Non-pigmented ciliary epithelial cell (primary cell): Measurements from ENCODE around the gene CPPED1.

Experiments used
- DNase-seq: peaks from one replicate; pipeline ENCODE4 v3.0.0-alpha.2; 2010; ENCODE audit warnings: low read depth

Gene CPPED1

DNA sequence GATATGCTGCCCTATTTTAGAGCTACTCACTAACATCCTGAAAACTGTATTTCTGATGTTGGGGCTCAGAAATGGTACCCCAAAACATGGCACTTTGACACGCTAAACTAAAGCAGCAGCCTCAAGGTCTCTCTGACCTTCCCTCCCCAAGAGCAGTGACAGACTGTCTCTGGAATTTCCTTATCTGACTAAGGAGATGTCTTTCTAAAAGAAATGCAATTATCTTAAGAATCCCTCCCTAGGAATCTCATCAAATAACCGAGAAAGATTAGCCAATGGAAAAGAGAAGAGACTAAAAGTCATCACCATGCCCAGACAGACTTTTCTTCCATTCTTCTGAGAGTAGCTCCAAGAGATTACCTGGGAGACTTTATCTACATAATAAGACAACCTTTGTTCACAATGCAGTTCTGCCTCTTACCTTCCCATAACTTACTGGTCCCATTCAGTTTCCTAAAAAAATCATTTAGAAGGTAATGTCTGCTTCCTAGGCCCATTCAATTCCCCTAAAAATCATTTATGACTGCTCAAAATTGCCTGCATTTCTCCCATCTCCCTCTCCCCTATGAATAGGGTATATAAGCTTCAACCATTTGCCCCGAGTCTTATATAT lies 123.9 kb downstream of the CPPED1 start:
- DNase-seq: peak; percentile 15

GRCh38 chr16:12678983-12679382 lies 124.7 kb downstream of the CPPED1 start:
- DNase-seq: no peak

DNA sequence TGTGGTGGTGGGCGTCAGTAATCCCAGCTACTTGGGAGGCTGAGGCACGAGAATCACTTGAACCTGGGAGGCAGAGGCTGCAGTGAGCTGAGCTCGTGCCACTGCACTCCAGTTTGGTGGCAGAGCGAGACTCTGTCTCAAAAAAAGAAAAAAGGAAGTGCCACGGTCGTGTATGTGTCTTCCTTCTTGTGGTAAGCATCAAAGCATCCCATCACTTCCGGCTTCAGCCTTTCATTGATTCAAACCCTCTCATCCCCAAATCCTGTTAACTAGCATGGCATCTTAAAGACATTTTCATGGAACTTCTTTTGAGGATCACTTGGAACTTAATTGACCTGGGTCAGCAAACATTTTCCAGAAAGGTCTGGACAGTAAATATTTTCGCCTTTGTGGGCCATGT lies 126.2 kb downstream of the CPPED1 start:
- DNase-seq: no peak

GRCh38 chr16:12675852-12676251 lies 127.8 kb downstream of the CPPED1 start:
- peak; percentile 81 for DNase-seq

DNA sequence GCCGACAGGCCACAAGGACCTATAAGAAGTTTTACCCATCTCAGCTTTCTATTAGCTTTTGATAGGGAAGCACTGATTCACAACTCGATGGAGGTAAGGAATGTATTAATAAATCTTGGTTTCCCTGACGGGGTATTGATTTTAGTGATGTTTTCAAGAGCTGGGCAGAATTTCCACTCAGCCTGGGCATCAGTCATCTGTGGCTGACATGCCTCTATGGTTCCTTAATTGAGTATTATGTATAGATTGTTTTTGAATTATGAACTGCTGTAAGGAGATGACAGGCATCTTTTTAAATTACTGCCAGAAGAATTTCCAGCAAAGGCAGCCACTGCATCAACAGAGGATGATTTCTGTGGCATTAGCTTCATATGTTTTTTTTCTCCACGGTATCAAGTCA lies 128.6 kb downstream of the CPPED1 start:
- no peak for DNase-seq

GRCh38 chr16:12674524-12674923 lies 129.2 kb downstream of the CPPED1 start:
- no peak for DNase-seq

GRCh38 chr16:12674071-12674470 lies 129.6 kb downstream of the CPPED1 start:
- peak; percentile 44 for DNase-seq

- DNase-seq: no peak
Measured at GRCh38 chr16:12673466-12673865, 130.2 kb downstream of the CPPED1 start.

DNA sequence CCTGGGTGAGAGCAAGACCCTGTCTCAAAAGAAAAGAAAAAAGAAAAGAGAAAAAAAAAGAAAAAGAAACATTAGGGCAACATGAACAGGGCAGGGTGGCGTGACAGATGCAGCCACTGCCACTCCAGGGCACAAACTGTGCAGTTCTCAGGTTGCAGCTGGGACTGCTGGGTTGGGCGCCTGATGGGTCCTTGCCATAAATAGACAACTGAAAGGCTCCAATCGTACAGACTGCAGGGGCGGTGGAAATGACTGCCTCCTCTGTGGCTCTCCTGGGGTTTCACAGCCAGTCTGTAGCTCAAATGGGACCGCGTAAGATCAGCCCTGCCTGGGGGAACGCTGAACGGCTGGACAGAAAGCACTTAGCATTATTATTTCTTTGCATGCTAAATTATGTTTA lies 130.7 kb downstream of the CPPED1 start:
- DNase-seq: no peak

- no peak for DNase-seq
Measured at GRCh38 chr16:12669908-12670307, 133.8 kb downstream of the CPPED1 start.

GRCh38 chr16:12667909-12668308 lies 135.8 kb downstream of the CPPED1 start:
- no peak for DNase-seq

DNA sequence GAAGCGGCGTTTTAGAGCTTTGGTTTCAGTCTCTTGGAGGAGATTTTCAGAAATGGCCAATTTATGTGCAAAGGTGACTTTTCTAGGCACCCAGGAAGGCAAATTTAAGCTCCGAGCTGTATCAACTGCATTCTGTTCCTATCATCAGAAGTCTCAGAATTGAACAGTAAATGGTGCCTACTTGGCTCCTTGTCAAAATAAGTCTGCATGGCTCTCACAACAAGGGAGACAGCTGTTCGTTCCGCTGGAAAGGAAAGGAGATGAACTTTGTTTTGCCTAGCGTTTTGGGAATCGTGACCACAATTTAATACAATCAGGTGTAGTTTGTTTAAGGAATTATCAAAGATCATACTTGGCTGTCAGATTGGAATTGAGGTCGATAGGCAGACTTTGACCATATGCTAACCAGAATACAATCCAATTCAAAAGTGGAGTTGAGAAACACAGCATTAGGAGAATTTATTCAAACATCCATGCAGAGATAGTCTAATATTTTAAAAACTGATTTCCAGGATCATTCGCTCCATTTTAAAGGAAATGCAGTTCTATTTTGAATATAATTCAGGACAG lies 139.4 kb downstream of the CPPED1 start:
- no peak for DNase-seq

DNA sequence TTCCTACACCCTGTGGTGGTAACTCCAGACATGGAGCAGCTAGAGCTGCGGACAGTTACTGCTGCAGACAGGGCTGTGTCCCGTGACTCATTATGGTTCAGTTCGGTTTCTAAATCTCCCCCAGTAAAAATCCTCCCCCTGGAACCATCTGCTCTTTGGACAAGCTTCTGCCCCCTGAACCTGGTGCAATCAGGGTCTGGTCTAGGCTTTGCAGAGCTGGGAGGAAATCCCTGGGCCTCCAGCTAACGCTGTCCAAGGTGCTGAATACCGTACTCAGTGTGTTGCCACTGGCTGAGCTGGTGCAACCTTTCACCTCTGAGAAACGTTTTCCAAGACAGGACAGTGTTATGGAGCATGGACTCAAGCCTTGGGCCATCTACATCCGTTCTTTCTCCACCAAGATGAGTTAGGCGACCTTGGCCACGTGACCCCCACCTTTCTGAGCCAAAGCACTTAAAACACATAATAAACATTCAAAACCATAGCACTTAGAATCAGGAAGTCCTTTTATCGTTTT lies 142.0 kb downstream of the CPPED1 start:
- no peak for DNase-seq

GRCh38 chr16:12659871-12660270 lies 143.8 kb downstream of the CPPED1 start:
- no peak for DNase-seq

DNA sequence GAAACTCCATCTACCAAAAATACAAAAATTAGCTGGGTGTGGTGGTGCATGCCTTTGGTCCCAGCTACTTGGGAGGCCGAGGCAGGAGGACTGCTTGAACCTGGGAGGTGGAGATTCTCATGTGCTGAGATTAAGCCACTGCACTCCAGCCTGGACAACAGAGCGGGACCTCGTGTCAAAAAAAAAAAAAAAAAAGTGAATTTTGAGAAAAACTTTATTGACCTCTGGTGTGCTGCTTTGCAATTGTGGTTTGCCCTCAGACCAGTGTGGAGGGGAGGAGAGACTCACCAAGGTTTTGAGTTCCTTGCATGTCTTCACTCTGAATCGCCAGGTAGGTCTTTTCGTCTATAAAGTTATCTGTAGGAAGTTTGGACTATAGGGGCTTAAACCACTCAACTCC lies 145.2 kb downstream of the CPPED1 start:
- no peak for DNase-seq

DNA sequence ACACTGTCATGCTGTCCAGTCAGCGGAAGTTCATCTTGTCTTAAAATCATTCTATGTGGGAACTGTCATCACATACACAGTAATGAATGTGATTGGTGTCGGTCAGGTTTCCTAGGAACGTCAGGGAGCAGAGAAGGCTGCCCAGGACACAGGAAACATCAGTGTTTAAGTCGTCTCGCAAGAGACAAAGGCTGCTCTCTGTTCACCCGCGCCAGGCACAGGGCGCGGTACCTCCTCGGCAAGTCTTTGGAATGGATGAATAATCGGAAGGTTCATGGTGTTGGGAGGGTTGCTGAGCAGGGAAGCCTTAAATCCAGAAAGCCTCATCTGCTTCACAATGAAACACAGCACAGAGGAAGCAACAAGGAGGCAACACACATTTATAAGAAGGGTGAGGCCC lies 148.2 kb downstream of the CPPED1 start:
- no peak for DNase-seq

DNA sequence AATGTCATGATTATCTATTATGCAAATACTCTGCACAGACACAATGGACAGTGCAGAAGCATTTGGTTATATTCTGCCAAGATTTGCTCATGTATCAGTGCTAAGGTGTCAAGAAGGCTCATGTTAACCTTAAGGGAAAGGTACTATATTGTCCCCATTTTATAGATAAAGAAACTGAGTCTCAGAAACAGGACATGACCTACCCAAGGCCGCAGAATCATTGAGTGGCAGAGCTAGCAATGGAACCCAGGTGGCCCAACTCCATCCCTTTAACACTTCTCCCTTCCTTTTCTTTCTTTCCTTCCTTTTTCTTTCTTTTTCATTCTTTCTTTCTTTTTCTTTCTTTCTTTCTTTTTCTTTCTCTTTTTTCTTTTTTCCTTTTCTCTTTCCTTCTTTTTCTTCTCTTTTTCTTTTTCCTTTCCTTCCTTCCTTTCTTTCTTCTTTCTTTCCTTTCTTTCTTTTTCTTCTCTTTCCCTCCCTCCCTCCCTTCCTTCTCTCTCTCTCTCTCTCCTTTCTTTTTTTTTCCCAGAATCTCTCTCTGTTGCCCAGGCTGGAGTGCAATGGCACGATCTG lies 149.8 kb downstream of the CPPED1 start:
- no peak for DNase-seq

DNA sequence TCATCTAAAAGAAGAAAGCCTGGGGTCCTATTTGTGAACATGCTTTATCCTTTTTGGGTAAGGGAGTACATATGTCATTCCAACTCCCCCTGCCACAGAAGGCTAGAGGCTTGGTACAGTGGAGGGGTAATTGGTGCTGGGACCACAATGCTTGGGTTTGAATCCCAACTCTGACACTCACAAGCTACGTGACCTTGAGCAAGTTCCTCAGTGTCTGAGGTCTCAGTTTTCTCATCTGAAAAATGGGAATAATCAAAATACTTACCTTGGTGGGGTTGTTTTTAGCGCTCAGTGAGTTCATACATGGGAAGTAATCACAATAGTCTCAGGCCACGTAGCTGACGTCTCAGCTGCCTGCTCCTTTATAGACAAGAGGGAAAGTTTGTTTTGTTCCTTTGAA lies 150.8 kb downstream of the CPPED1 start:
- no peak for DNase-seq

GRCh38 chr16:12651765-12652512 lies 151.7 kb downstream of the CPPED1 start:
- no peak for DNase-seq

GRCh38 chr16:12649356-12649755 lies 154.3 kb downstream of the CPPED1 start:
- DNase-seq: no peak

DNA sequence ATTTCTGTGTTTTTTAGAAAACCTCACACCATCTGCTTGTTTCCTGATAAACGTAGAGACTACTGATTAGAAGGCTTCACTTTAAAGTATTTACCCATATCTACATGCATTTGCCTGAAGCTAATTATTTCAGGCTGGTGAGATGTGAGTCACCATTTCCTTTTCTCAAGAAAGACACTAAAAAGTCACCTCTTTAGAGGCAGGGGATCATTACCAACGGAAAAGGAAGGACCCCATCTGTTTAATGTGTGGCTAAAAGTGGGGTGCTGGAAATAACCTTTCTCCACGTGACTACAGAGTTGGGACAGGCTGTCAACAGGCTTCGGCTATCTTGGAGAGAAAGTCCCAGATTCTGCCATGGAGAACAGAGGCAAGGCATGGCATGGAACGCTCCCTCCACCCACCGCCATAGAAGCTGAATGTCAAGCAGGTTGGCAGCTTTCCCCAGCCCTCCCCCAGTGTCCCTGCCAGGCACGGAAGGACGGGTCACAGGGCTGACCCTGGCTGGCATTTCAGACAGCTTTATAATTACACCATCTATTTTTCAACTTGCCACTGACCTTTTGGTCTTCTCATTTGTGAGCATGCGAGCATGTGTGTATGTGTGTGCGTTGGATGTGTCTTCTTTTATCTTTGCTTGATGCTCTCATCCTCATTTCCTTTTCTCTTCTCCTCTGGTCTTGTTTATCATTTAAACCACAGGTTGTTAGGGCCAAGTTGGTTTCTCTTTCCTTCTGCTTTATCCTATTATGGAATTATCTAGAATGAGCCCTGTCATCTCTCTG lies 157.0 kb downstream of the CPPED1 start:
- no peak for DNase-seq

DNA sequence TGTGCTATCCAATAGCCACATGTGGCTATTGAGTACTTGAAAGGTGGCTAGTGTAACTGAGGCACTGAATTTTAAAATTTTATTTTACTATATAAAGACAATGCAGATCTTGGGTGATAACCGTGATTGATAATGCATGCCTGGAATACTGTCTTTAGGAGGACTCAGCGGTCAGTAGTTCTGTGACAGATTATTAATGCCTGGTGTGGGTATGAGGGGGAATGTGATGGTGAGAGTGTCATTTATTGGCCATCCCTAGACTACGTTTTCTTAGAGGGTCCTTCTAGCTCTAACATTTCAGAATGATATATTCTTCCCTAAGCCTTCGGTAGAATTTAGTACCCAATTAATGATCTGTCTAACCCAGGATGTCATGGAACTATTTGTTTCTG lies 157.6 kb downstream of the CPPED1 start:
- no peak for DNase-seq
